ENCODE results near the gene SH3RF3.

- no peak for TF ChIP-seq RFX5 (IDR thresholded peaks at IDR 0.05; ENCODE audit: low read depth, low read length)
- TF ChIP-seq CTCF (IDR thresholded peaks at IDR 0.05 in 2 of 3, conservative IDR thresholded peaks at IDR 0.05 in 1 of 3; ENCODE audit: control insufficient read depth in 2 of 3, extremely low read depth in 1 of 3, insufficient read depth in 1 of 3, low read depth in 3 of 3, low read length in 3 of 3): no peak
- no peak for TF ChIP-seq CREB1 (IDR thresholded peaks at IDR 0.05; ENCODE audit: low read depth)
- no peak for TF ChIP-seq GABPA (IDR thresholded peaks at IDR 0.05; ENCODE audit: low read depth)
- no peak for TF ChIP-seq BCL11A (IDR thresholded peaks at IDR 0.05; ENCODE audit: low read depth, low read length)
- TF ChIP-seq EZH2 (IDR thresholded peaks at IDR 0.05; ENCODE audit: borderline replicate concordance, control insufficient read depth, low read depth, low read length): no peak
- TF ChIP-seq HCFC1 (IDR thresholded peaks at IDR 0.05; ENCODE audit: low read length): no peak
- TF ChIP-seq CREM (IDR thresholded peaks at IDR 0.05; ENCODE audit: low read depth): no peak
These were observed 10.0 kb downstream of the SH3RF3 start for GRCh38 chr2:109139002-109139401.

Measured in GM12878 (cell line).